Activated naive CD4-positive, alpha-beta T cell treated with anti-CD3 and anti-CD28 coated beads, Interleukin-2, amount 50 U/mL, for 16 hours (primary cell): ENCODE measurements around the gene EARS2.
A peak's percentile ranks its signal among the peaks of the same experiment; 100 is the strongest.
"Not testable (repeated sequence)": the region's sequence is repeated elsewhere in the genome, so short reads cannot be mapped to it uniquely, and the experiment has no call there.

ENCODE experiments used
- DNase-seq: peaks from one replicate; pipeline ENCODE4 v3.0.0-alpha.2; 2020

Gene EARS2

GRCh38 chr16:23523876-23524385, 33.2 kb downstream of the EARS2 start:
- no peak for DNase-seq

- no peak for DNase-seq
These were observed 33.8 kb downstream of the EARS2 start for GRCh38 chr16:23523321-23523720.

- DNase-seq: no peak
These were observed 35.2 kb downstream of the EARS2 start for GRCh38 chr16:23521965-23522364.

- no peak for DNase-seq
These were observed 36.0 kb downstream of the EARS2 start for GRCh38 chr16:23521037-23521743.

GRCh38 chr16:23520500-23520899, 36.6 kb downstream of the EARS2 start:
- no peak for DNase-seq

GRCh38 chr16:23519282-23519681, 37.9 kb downstream of the EARS2 start:
- no peak for DNase-seq

- no peak for DNase-seq
These were observed 38.7 kb downstream of the EARS2 start for GRCh38 chr16:23518435-23518891.

- DNase-seq: no peak
These were observed 40.6 kb downstream of the EARS2 start for GRCh38 chr16:23516366-23517137.

- DNase-seq: no peak
These were observed 41.3 kb downstream of the EARS2 start for GRCh38 chr16:23515881-23516280.

GRCh38 chr16:23514381-23515152, 42.6 kb downstream of the EARS2 start:
- no peak for DNase-seq

- DNase-seq: no peak
These were observed 44.9 kb downstream of the EARS2 start for GRCh38 chr16:23512168-23512695.

- DNase-seq: no peak
These were observed 45.4 kb downstream of the EARS2 start for GRCh38 chr16:23511731-23512130.

- not testable (repeated sequence) for DNase-seq
These were observed 46.3 kb downstream of the EARS2 start for GRCh38 chr16:23510915-23511270.

GRCh38 chr16:23510164-23510914, 46.8 kb downstream of the EARS2 start, which contains the start of gene GGA2:
Gene GGA2 (minus strand): TSS chr16:23510494. CDS start chr16:23510411, 83 bp downstream.
- peak; percentile 80 for DNase-seq

GRCh38 chr16:23509782-23510163, 47.4 kb downstream of the EARS2 start:
- peak; percentile 28 for DNase-seq

GRCh38 chr16:23509441-23509754, 47.8 kb downstream of the EARS2 start:
- no peak for DNase-seq

GRCh38 chr16:23508589-23509440, 48.3 kb downstream of the EARS2 start:
- no peak for DNase-seq

- DNase-seq: no peak
These were observed 50.5 kb downstream of the EARS2 start for GRCh38 chr16:23506606-23506994.

- DNase-seq: no peak
These were observed 51.2 kb downstream of the EARS2 start for GRCh38 chr16:23505671-23506605.

GRCh38 chr16:23505180-23505665, 51.9 kb downstream of the EARS2 start:
- DNase-seq: no peak
